Activated CD8-positive, alpha-beta memory T cell treated with anti-CD3 and anti-CD28 coated beads for 4 hours (primary cell): Measurements from ENCODE around the gene TRIM32.
A peak's percentile ranks its signal among the peaks of the same experiment; 100 is the strongest.

Source experiments
- DNase-seq, 2 donors: peaks; one replicate each; pipeline ENCODE4 v3.0.0-alpha.2; 2020; ENCODE audit warnings: low read depth in 2 of 2

Gene TRIM32

GRCh38 chr9:116687074-116687753 lies at the start of gene TRIM32:
Gene TRIM32 (plus strand): TSS chr9:116687305. CDS start chr9:116697743, 10,438 bp downstream.
- DNase-seq: peak; percentile 83 to 88

GRCh38 chr9:116639251-116639741 lies 47.8 kb upstream of the TRIM32 start:
- no peak for DNase-seq

GRCh38 chr9:116641292-116642059 lies 45.6 kb upstream of the TRIM32 start:
- DNase-seq: no peak

GRCh38 chr9:116643691-116644090 lies 43.4 kb upstream of the TRIM32 start:
- no peak for DNase-seq

- no peak for DNase-seq
These were observed 42.9 kb upstream of the TRIM32 start for GRCh38 chr9:116644091-116644688.

GRCh38 chr9:116646661-116647514 lies 40.2 kb upstream of the TRIM32 start:
- no peak for DNase-seq

- DNase-seq: no peak
These were observed 39.6 kb upstream of the TRIM32 start for GRCh38 chr9:116647515-116647809.

- no peak for DNase-seq
These were observed 33.6 kb upstream of the TRIM32 start for GRCh38 chr9:116653348-116654058.

GRCh38 chr9:116654059-116654355 lies 33.1 kb upstream of the TRIM32 start:
- DNase-seq: no peak

GRCh38 chr9:116656501-116656971 lies 30.6 kb upstream of the TRIM32 start:
- DNase-seq: no peak

GRCh38 chr9:116656977-116657376 lies 30.1 kb upstream of the TRIM32 start:
- no peak for DNase-seq

- no peak for DNase-seq
These were observed 28.8 kb upstream of the TRIM32 start for GRCh38 chr9:116658265-116658664.

GRCh38 chr9:116661037-116661954 lies 25.8 kb upstream of the TRIM32 start:
- no peak for DNase-seq

- DNase-seq: no peak
These were observed 24.3 kb upstream of the TRIM32 start for GRCh38 chr9:116662646-116663310.

GRCh38 chr9:116663581-116663980 lies 23.5 kb upstream of the TRIM32 start:
- no peak for DNase-seq

GRCh38 chr9:116668970-116669695 lies 18.0 kb upstream of the TRIM32 start:
- no peak for DNase-seq

- no peak for DNase-seq
These were observed 15.5 kb upstream of the TRIM32 start for GRCh38 chr9:116671605-116672004.

GRCh38 chr9:116673375-116673774 lies 13.7 kb upstream of the TRIM32 start:
- no peak for DNase-seq
